ENCODE results near the gene GINS1.

The GINS1 gene

DNA sequence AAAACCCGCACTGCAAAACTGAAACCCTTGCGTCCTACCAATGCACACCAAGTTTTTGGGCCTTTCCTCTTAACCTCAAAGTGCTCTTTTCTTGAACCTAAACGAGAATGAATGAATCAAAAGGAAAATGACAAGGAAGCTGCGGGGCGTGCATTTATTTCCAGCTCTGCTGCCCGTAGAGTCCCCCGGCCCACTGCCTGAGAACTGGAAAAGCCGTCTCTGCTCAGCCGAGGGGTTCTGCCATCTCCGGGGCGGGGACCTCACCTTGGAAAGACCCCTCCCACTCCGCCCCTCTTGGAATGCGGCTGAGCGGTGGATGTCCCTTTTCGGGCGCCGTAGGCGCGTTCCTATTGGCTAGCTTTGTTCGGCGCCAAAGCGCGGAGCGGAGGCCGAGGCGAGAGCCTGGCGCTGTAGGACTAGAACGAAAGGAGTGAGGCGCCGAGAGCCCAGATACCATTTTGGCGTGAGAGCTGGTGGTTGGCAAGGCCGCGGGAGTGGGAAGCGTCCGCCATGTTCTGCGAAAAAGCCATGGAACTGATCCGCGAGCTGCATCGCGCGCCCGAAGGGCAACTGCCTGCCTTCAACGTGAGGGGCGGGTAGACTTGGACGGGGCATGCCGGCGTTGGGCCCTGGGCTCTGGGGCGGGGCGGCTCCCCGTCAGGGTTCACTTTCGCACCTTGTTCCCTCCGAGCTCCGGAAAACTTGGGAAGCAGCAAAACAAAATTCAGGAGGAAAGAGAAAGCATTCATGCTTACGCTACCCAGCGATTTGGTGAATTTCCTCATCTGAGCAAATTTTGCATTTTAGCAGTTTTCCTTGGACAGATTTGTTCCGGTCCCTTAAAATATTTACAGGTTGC, at the start of gene GINS1:
GINS1 (plus strand) TSS at position 363 of the 859 bp plus-strand sequence; CDS start at position 511, 148 bp downstream.
- DNase-seq: peak; percentile 89

DNA sequence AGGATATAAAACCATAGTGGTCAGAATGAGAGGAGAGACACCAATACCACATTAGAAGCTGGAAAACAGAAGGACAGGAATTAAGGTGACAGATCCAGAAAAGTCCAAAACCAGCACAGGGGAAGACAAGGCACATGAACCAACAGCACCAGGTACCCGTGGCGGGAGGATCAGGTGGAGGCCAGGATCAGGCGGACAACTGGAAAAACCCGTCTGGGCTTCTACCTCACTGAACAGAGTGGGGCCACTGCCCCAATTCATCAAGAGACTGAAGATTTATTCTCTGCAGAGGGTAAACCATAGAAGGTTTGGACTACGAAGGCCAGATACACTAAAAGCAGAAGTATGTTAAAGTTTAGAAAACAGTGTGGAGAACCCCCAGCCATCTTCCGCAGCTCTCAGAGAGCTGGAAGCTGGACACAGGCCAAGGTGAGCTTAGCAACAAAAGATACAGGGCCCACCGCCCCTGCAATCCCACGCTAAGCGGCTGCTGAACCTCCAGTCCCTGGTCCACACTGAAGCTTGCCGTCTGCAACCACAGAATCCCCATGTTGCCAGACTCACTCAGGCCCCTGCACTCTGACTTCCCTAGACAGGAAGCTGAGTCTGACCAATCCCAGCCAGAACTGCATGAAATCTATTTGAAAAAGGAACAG, 46.7 kb upstream of the GINS1 start:
- no peak for DNase-seq

DNA sequence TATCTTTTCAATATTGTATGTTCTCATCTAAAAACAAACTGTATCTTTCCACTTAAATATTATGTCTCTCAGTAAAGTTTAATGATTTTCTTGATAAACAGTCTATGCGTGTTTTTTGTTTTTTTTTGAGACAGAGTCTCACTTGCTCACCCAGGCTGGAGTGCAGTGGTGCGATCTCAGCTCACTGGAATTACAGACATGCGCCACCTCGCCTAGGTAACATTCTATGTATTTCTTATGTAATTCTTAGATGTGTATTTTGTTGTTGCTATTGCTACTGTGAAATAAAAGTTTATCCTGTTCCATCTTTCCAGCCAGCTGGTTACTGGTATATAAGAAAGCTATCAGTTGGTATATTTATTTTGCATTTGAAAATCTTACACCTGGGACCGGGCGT, 46.2 kb upstream of the GINS1 start:
- no peak for DNase-seq

DNA sequence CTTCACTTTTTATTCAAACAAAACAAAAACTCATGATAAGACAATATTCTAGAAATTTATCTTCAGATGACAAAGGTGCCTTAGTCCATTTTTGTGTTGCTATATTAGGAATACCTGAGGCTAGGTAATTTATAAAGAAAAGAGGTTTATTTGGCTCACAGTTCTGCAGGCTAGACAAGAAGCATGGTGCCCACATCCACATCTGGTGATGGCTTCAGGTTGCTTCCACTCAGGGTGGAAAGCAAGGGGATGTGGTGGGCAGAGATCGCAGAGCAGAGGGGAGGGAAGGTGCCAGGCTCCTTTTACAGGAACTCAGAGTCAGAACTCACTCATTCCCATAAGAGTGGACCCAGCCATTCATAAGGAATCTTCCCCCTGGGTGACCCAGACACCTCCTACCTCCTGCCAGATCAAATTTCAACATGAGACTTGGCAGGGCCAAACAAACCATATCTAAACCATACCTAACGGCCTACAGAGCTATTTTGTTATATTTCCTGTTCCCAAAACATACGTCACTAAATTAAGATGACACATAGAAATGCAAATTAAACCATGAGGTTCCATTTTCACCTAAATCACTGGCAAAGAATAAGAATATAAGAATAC, 43.2 kb upstream of the GINS1 start:
- no peak for DNase-seq

DNA sequence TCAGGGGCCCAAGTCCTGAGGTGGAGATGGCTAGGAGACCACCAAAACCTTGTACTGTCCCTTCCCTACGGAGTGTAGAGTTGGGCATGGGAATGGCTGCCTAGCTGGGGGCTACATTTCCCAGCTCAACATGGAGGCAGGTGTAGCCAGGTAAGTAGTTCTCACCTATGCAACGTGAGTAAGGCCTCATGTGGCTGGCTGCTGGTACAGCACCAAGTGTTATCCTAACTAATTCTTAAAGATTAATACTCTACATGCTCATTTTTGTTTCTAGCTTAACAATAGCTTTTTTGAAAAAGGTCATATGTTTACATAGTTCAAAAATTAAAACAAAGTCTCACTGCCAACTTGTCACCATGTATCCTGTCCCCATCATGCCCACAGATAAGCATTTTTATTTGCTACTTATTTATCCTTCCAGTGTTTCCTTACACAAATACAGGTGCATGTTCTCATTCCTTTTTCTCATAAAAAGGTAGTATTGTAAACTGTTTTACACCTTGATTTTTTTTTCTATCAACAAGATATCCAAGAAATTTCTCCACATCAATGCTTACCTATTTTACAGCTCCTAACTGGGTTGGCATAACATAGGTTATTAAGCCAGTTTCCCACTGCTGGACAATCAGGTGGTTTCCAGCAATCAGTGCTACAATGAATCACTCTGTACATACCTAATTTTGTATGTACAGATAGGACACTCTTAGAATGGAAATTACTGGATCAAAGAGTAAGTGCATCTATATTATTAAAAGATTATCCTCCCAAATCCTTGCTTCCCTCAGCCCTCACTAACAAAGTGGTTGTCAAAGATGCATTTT, 42.4 kb upstream of the GINS1 start:
- DNase-seq: no peak

DNA sequence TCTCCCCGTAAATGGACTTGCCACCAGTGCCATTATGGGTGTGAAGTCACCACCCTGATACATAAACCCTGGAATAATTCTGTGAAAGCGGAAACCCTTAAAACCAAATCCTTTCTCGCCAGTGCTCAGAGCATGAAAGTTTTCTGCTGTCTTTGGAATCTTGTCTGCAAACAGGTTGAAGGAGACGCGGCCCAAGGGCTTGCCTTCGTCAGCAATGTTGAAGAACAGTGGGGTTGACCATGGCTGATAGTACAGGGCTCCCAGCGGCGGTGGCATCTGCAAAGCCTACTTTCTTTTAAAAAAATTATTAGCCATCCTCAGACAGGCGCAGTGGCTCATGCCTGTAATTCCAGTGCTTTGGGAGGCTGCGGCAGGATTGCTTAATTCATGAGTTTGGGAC, 38.9 kb upstream of the GINS1 start:
- no peak for DNase-seq

DNA sequence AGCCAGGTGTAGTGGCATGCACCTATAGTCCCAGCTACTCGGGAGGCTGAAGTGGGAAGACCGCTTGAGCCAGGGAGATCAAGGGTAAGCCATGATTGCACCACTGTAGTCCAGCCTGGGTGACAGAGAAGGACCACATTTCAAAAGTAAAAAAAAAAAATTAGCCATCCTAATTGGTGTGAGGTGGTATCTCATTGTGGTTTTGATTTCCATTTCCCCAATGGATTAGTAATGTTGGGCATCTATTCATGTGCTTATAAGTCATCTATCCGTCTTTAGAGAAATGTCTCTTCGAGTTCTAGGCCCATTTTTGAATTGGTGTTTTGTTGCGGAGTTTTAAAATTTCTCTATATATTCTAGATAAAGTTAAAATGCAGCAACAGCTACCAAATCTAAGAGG, 38.5 kb upstream of the GINS1 start:
- no peak for DNase-seq

DNA sequence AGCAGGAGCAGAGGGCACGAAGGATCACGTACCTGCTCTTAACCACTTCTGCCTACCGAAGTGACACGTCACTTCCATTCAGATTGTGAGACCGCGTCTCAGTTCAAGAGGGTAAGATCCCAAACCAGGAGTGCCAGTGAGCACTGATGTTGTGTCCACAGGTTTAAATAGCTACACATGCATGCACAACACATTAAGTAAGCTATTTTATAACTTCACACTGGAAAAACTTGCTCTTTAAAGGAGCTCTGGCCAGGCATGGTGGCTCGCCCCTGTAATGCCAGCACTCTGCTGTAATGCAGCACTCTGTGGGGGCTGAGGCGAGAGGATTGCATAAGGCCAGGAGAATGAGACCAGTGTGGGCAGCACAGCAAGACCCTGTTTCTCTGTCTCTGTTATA, 37.9 kb upstream of the GINS1 start:
- DNase-seq: no peak

DNA sequence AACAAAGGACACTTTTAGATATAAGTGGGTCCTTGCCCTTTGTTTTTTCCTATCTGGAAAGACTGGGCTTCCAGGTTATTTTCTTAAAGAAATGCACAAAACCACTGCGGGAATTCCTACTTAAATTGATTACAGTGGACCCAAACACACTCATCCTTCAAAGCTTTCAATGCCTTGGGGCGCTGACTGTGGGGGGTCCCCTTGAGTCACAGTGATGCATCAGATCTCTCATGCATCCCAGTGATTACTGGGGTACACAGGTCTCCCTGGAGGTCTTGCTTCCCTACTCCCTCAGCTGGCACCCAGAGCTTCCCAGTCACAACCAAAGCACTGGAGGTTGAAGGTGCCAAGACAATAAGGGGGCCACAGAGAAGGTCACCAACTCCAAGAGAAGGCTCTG, 37.5 kb upstream of the GINS1 start:
- no peak for DNase-seq

DNA sequence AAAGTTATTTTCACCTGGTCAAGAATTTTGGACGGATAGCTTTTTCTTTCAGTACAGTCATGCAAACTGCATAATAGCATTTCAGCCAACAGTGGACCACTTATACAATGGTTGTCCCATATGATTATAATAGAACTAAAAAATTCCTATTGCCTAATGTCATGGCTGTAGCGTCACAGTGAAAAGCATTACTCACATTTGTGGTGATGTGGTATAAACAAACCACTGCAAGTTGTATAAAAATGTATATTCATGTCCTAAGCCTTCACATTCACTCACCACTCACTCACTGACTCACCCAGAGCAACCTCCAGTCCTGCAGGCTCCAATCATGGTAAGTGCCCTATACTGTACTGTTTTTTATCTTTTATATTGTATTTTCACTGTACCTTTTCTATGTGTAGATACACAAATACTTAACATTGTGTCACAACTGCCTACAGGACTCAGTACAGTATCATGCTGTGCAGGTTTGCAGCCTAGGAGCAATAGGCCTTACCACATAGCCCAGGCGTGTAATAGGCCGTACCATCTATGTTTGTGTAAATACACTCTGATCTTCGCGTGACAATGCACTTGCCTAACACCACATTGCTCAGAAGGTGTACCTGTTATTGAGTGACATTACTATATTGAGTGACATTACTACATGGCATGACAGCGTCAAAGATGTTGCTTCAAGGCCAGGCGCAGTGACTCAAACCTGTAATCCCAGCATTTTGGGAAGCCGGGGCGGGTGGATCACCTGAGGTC, 34.7 kb upstream of the GINS1 start:
- no peak for DNase-seq

DNA sequence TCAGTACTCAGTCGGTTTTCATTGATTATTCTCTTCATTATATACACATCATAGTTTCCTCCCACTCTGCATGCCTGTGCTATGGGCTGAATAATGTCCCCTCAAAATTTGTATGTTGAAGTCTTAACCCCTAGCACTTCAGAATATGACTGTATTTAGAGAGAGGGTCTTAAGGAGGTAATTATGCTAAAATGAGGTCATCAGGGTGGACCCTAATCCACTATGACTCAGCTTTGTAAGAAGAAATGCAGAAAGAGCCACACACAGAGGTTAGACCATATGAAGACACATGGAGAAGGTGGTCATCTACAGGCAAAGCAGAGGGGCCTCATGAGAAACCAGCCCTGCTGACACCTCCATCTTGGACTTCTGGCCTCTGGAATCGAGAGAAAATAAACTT, 32.6 kb upstream of the GINS1 start:
- DNase-seq: no peak

DNA sequence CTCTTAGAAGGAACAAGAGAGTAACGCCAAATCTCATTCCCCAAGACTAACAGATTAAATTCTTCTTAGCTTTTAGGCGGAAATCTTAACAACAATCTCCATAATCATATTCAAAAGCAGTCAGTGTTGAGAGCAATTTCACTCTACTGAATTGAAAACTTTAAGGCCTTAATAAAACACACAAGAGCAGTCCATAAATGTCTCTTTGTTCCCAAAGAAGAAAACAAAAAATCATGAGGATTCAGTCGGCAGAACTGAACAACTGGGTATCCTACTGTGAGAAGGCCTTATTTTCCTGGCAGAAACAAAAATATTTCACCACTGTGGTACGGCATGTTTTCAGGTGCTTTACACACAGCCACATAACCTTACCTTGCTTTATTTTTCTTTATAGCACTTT, 31.2 kb upstream of the GINS1 start:
- no peak for DNase-seq

DNA sequence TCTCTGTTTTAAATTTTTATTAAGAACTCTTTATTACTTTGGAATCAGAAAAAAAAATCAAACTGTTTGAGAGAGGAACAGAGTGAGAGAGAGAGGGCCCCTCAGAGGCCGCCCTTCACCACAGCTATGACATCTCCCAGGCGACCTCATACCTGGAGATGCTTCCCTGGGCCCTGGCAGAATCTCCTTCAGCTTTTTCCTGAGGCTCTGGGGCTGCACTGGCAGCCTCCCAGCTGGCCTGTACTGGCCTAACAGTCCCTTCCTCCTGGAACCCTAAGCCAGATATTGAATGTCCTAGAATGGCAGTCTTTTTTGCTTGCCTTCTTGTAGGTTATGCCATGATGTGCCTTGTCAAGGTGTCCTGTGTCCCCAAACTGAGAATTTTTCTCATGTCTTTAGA, 30.6 kb upstream of the GINS1 start:
- DNase-seq: no peak

DNA sequence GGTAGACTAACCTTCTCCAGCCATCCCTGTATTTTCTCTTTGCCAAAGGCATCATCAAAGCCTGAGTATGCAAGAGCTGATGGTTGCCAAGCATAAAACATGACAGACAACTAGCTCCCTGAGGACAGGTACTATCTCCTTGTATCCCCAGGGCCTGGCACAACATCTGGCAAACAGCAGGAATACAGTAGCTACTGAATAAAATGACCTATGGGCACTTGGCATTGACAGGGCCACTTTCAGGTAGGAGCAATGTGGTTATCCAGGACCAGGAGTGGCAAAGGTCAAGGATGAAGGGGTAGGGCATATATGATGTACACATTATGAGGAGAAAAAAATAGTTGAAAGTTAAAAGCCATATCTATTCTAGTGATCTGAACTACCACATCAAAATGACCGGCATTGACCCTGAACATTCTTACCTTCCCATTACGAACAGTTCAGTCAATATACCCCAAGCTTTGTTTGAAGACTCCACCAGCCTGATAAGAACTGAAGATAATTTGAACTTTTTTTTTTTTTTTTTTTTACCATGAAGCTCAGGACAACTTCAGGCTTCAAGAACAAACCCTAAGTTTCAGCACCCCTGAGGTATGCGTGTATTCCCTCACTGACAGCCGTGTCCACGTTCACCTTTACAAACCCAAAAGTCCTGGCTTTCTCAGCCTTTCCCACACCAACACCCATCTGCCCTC, 29.1 kb upstream of the GINS1 start:
- DNase-seq: no peak

DNA sequence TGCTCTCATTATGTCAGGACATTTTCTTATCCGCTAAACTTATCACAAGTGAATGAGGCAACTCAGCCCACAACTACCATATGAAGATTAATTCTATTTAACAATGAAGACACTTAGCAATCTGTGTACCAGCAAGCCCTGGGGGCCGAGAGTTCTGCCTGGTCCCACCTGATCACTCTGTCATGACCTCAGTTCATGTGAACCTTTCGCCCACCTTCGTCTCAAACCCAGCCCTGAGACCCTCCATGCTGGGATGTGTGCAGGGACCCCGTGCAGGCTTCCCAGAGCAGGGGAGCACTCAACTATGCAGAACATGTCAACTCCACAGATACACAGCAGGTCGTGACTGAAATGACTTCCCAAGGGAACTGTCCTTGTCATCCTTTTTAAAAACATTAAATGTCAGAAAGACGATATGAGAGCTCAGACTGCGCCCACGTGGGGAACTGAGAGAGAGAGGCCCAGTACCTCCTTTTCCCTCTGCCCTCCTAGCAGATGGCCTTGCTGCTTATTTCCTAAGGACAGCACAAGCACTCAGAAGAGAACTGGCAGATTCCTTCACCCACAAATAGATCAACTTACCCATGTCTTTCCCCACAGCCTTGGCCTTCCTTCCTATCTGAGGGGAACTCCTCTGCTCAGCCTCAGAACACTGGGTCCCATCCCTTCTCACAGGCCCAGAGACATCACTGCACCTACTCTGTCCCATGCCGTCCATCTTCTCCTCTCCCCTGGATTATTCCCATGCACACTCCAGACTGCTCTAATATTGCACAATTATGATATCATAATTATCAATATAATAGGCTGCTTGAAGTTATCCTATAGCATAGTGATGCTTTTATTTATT, 28.4 kb upstream of the GINS1 start:
- DNase-seq: no peak

DNA sequence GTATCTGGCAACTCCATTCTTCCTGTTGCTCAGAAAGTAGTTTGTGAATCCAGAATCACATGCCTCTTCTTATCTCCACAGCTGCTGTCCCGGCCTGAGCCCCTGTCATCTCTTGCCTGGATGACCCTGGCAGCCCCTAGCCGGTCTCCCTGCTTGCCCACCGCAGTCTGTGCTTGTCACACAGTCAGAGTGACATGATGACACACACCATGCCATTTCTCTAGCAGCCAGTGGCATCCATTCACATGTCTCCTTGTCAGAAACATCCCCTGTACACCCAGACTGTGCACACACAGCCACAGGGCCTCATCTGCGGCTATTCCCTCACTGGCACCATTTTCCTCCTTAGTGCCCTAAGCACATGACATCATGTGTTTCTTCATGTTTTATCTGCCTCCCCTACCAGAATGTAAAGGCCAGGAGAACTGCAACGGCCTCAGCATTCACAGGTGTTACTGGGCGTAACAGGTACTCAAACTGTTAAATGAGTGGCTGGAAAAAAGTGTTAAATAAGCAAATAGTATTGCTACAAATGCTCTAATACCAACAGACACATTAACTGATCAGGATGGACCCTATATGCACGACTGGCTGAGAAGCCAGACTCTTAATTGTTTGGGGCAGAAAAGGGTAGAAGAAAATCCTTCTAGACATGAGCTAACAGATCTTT, 26.4 kb upstream of the GINS1 start:
- DNase-seq: no peak

DNA sequence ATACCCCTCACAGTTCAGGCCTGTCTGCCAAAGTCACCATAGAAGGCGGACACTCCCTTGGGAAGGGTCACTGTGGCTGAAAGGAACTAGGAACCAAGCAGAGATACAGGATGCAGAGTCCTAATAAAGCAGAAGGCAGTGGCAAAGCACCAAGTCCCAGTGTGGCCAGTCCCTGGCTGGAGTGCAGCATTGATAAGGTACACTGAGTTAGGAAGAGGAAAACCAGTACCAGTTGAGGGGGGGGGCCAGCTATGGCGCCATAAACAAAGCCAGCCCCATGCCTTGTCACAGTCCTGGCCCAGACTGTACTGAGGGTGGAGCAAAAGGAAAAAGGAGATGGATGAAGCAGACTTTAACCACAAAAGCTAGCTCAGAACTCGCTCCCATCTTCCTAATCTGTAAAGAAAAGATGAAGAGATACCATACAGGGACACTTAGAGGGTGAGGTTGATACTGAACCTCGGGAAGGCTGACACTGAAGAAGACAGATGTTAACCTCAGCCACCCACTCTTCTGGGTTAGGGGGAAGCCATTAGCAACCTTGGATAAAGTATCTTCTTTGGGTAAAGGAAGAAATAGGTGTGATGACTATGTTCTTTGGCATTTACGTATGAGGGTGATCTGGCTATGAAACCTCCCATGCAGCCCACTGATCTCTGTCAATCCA, 24.6 kb upstream of the GINS1 start:
- DNase-seq: no peak

DNA sequence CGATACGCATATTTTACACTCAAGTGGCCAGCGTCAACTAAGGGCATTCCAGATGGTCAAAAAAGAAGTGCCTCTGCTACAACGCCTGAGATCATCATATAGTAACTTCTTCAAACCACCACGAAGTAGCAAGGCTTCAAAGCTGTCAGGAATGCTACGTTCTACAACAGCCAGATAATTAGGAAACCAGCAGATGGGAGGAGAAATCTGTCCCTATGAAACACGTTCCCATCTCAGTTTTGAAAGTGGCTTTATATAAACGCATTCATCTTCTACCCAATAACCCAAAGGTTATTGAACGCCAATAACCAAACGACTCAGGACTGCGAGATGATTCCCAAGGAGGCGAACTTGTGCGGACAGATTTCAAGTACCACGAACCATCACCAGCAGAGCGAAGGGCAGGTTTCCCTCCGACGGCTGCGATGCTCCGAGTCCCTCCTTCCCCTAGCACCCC, 18.0 kb upstream of the GINS1 start:
- peak; percentile 15 for DNase-seq

DNA sequence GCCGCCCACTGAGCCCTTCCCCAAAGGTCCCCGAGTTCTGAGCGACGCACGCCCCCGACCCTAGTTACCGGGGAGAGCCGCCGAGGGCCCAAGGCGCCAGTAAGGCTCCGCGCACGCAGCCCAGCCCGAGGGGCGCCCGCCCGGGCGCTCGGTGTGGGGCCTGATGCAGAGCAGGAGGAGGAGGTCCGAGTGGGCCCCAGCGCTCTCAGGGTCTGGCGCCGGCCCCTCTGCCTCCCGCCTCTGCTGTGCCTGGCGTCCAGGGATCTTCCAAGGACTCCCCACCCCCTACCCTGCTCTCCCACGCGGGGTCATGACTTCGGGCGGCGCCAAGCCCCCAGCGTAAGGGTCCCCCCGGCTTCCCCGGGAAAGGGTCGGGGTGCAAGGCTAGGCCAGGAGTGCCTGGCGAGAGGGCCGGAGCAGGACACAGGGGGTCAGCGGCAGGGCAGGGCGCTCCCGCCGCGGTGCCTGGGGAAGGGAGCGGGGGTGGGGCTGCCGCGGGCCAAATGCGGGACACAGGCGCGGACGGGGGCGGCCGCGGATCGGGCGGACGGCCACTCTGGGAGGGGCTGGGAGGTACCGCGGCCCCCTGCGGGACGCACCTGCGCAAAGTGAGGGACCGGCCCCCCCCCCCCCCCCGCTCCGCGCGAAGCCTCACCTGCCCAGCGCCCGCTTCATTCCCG, 17.5 kb upstream of the GINS1 start:
- DNase-seq: no peak

All from NCI-H446 treated with DMSO at 0.1 percent for 48 hours (cell line).